Measurements from ENCODE around the gene RMC1.
"Not testable (repeated sequence)": the region's sequence is repeated elsewhere in the genome, so short reads cannot be mapped to it uniquely, and the experiment has no call there.

RMC1 gene

GRCh38 chr18:23575309-23575651 lies 72.0 kb downstream of the RMC1 start:
- Histone ChIP-seq H3K4me3 (replicated peaks; ENCODE audit: insufficient read depth, low read length) (no peak overlapping the region), H3K27ac (replicated peaks) (no peak overlapping the region; the same call in 1 of the 2 replicates), H3K27me3 (ENCODE audit: insufficient read depth, poor library complexity, severe bottlenecking) (no peaks in the 10 kb centered on the region)
- TF ChIP-seq POLR2AphosphoS5 (IDR thresholded peaks at IDR 0.05; ENCODE audit: low read depth) (no peak), CTCF (IDR thresholded peaks at IDR 0.05; ENCODE audit: insufficient read depth, low read length) (no peak), GABPA (IDR thresholded peaks at IDR 0.05; ENCODE audit: low read depth) (no peak), SPI1 (IDR thresholded peaks at IDR 0.05; ENCODE audit: borderline replicate concordance, low read depth) (no peak), REST (IDR thresholded peaks at IDR 0.05; ENCODE audit: insufficient replicate concordance, low read depth) (no peak)
- DNase-seq (ENCODE audit: low read depth in 1 of 2, low spot score in 1 of 2): no peak

GRCh38 chr18:23577521-23577920 lies 74.2 kb downstream of the RMC1 start:
- H3K27ac ChIP-seq (replicated peaks); H3K27me3 ChIP-seq (ENCODE audit: insufficient read depth, poor library complexity, severe bottlenecking); DNase-seq (ENCODE audit: low read depth in 1 of 2, low spot score in 1 of 2); H3K4me3 ChIP-seq (replicated peaks; ENCODE audit: insufficient read depth, low read length): not testable (repeated sequence)

GRCh38 chr18:23578067-23578701 lies 74.9 kb downstream of the RMC1 start:
- TF ChIP-seq POLR2AphosphoS5 (IDR thresholded peaks at IDR 0.05; ENCODE audit: low read depth) (no peak), GABPA (IDR thresholded peaks at IDR 0.05; ENCODE audit: low read depth) (no peak), REST (IDR thresholded peaks at IDR 0.05; ENCODE audit: insufficient replicate concordance, low read depth) (no peak), CTCF (IDR thresholded peaks at IDR 0.05; ENCODE audit: insufficient read depth, low read length) (no peak), SPI1 (IDR thresholded peaks at IDR 0.05; ENCODE audit: borderline replicate concordance, low read depth) (no peak)
- H3K4me3 ChIP-seq (replicated peaks; ENCODE audit: insufficient read depth, low read length): no peak overlapping the region
- no peaks in the 10 kb centered on the region for H3K27me3 ChIP-seq (ENCODE audit: insufficient read depth, poor library complexity, severe bottlenecking)
- DNase-seq (ENCODE audit: low read depth in 1 of 2, low spot score in 1 of 2): no peak
- no peak overlapping the region for H3K27ac ChIP-seq (replicated peaks)

GRCh38 chr18:23578891-23579653 lies 75.8 kb downstream of the RMC1 start:
- TF ChIP-seq SPI1 (IDR thresholded peaks at IDR 0.05; ENCODE audit: borderline replicate concordance, low read depth): peak; percentile 67
- TF ChIP-seq REST (IDR thresholded peaks at IDR 0.05; ENCODE audit: insufficient replicate concordance, low read depth): no peak
- Histone ChIP-seq H3K4me3 (replicated peaks; ENCODE audit: insufficient read depth, low read length) (no peak overlapping the region), H3K27me3 (ENCODE audit: insufficient read depth, poor library complexity, severe bottlenecking) (no peaks in the 10 kb centered on the region), H3K27ac (replicated peaks) (no peak overlapping the region)
- DNase-seq (ENCODE audit: low read depth in 1 of 2, low spot score in 1 of 2): peak in 1 of 2 experiments; percentile 22
